ENCODE results near the gene PBOV1.
"Not testable (repeated sequence)": the region's sequence is repeated elsewhere in the genome, so short reads cannot be mapped to it uniquely, and the experiment has no call there.

The PBOV1 gene

GRCh38 chr6:138235693-138236092, 17.4 kb upstream of the PBOV1 start:
- no peak for DNase-seq

GRCh38 chr6:138235205-138235604, 16.9 kb upstream of the PBOV1 start:
- DNase-seq: no peak

- no peak for DNase-seq
These were observed 16.1 kb upstream of the PBOV1 start for GRCh38 chr6:138234363-138234762.

- DNase-seq: no peak
These were observed 13.1 kb upstream of the PBOV1 start for GRCh38 chr6:138231381-138231886.

GRCh38 chr6:138230759-138231380, 12.6 kb upstream of the PBOV1 start:
- no peak for DNase-seq

GRCh38 chr6:138230221-138230620, 11.9 kb upstream of the PBOV1 start:
- no peak for DNase-seq

- DNase-seq: no peak
These were observed 11.4 kb upstream of the PBOV1 start for GRCh38 chr6:138229663-138230179.

GRCh38 chr6:138229072-138229471, 10.8 kb upstream of the PBOV1 start:
- DNase-seq: no peak

- no peak for DNase-seq
These were observed 9.1 kb upstream of the PBOV1 start for GRCh38 chr6:138227316-138227781.

- DNase-seq: no peak
These were observed 8.5 kb upstream of the PBOV1 start for GRCh38 chr6:138226700-138227315.

GRCh38 chr6:138225953-138226352, 7.7 kb upstream of the PBOV1 start:
- DNase-seq: no peak

GRCh38 chr6:138222901-138223546, 4.7 kb upstream of the PBOV1 start:
- DNase-seq: no peak

GRCh38 chr6:138219901-138220300, 1.6 kb upstream of the PBOV1 start:
- DNase-seq: no peak

GRCh38 chr6:138219398-138219797, 1.1 kb upstream of the PBOV1 start:
- DNase-seq: no peak

GRCh38 chr6:138215093-138215782, 3.1 kb downstream of the PBOV1 start:
- no peak for DNase-seq

- not testable (repeated sequence) for DNase-seq
These were observed 5.8 kb downstream of the PBOV1 start for GRCh38 chr6:138212530-138212929.

- DNase-seq: no peak
These were observed 6.7 kb downstream of the PBOV1 start for GRCh38 chr6:138211601-138212000.

GRCh38 chr6:138211048-138211581, 7.2 kb downstream of the PBOV1 start:
- DNase-seq: no peak

- no peak for DNase-seq
These were observed 11.4 kb downstream of the PBOV1 start for GRCh38 chr6:138206862-138207261.

- DNase-seq: no peak
These were observed 12.7 kb downstream of the PBOV1 start for GRCh38 chr6:138205437-138206094.

- DNase-seq: no peak
These were observed 13.4 kb downstream of the PBOV1 start for GRCh38 chr6:138204792-138205384.

GRCh38 chr6:138204303-138204702, 14.0 kb downstream of the PBOV1 start:
- DNase-seq: no peak

Data from CD4-positive, alpha-beta T cell treated with Interleukin-4 for 4 hours (primary cell).